CD4-positive, alpha-beta T cell treated with Interferon alpha-2 for 1 hour (primary cell): Measurements from ENCODE around the gene DSC1.
"Not testable (repeated sequence)": the region's sequence is repeated elsewhere in the genome, so short reads cannot be mapped to it uniquely, and the experiment has no call there.

Experiments
- DNase-seq, 2 donors: peaks; one replicate each; pipeline ENCODE4 v3.0.0-alpha.2; 2020 to 2022

DSC1 gene

GRCh38 chr18:31162825-31163435, at the start of gene DSC1:
DSC1 (minus strand) TSS chr18:31162856; CDS start chr18:31162594, 262 bp downstream.
- peak in 1 of 2 donors; percentile 10 for DNase-seq

- DNase-seq, result no peak
These were observed 48.4 kb upstream of the DSC1 start for GRCh38 chr18:31211047-31211446.

- no peak for DNase-seq
These were observed 46.4 kb upstream of the DSC1 start for GRCh38 chr18:31209041-31209440.

GRCh38 chr18:31207391-31207790, 44.7 kb upstream of the DSC1 start:
- no peak for DNase-seq

GRCh38 chr18:31206787-31207381, 44.2 kb upstream of the DSC1 start:
- peak in 1 of 2 donors; percentile 47 for DNase-seq

GRCh38 chr18:31206071-31206470, 43.4 kb upstream of the DSC1 start:
- no peak for DNase-seq

GRCh38 chr18:31205273-31205672, 42.6 kb upstream of the DSC1 start:
- DNase-seq, result no peak

GRCh38 chr18:31204833-31205232, 42.2 kb upstream of the DSC1 start:
- no peak for DNase-seq

- DNase-seq, result no peak
These were observed 41.5 kb upstream of the DSC1 start for GRCh38 chr18:31204166-31204565.

GRCh38 chr18:31203794-31204148, 41.1 kb upstream of the DSC1 start:
- no peak for DNase-seq

GRCh38 chr18:31203096-31203793, 40.6 kb upstream of the DSC1 start:
- peak in 1 of 2 donors; percentile 13 for DNase-seq

GRCh38 chr18:31199190-31199769, 36.6 kb upstream of the DSC1 start:
- no peak for DNase-seq

GRCh38 chr18:31197676-31198075, 35.0 kb upstream of the DSC1 start:
- DNase-seq, result no peak

- DNase-seq, result no peak
These were observed 32.4 kb upstream of the DSC1 start for GRCh38 chr18:31195063-31195462.

- no peak for DNase-seq
These were observed 29.6 kb upstream of the DSC1 start for GRCh38 chr18:31192086-31192776.

GRCh38 chr18:31190919-31191318, 28.3 kb upstream of the DSC1 start:
- no peak for DNase-seq

GRCh38 chr18:31189757-31190156, 27.1 kb upstream of the DSC1 start:
- DNase-seq, result no peak

GRCh38 chr18:31185186-31185950, 22.7 kb upstream of the DSC1 start:
- no peak for DNase-seq

- no peak for DNase-seq
These were observed 20.6 kb upstream of the DSC1 start for GRCh38 chr18:31183302-31183701.

GRCh38 chr18:31177369-31177768, 14.7 kb upstream of the DSC1 start:
- not testable (repeated sequence) for DNase-seq

GRCh38 chr18:31176531-31176930, 13.9 kb upstream of the DSC1 start:
- DNase-seq, result no peak

- no peak for DNase-seq
These were observed 8.6 kb upstream of the DSC1 start for GRCh38 chr18:31171144-31171839.
